ENCODE data around the gene SFXN5.

The SFXN5 gene

DNA sequence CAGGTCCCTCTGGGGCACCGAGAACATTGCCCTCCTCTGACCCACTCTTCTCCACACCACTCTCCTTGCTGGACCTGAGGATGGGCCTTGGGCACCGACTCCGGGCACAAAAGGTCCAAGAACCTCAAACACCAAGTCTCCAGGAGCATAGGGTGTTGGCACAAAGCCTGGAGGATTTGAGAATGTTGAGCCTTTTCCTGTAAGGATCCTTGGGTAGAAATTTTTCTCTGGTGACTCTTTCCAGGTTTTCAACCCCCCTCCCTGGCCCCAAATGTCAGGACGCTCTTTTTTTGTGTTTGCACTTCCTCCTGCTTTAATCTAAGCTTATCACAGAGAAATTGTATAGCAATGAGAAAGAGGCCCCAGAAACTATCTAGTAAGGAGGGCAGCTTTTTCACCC lies 175.1 kb downstream of the SFXN5 start:
- DNase-seq: no peak

DNA sequence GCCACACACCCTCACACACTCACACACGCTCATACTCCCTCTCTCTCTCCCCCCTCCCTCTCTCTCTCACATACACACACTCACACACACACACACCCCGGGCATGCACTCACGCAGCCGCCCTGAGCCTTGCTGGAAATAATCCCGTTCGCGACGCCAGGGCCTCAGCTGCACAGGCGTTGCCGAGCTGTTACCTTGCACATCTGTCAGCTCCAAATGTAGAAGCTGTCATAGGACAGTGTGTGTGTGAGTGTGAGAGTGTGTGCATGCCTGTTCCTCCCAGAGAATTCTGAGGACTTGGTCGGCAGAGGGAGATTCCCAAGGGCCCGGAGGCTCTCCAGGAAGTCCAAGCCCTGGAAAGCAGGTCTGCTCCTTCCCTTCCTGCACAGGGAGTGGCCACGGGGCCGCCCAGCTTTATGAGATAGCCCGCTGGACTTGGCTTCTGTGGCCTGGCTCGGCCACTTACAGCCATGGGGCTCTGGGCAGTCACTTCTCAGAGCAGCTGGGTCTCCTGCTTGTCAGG lies 175.7 kb downstream of the SFXN5 start:
- peak in 1 of 14 donors; percentile 21 for DNase-seq

DNA sequence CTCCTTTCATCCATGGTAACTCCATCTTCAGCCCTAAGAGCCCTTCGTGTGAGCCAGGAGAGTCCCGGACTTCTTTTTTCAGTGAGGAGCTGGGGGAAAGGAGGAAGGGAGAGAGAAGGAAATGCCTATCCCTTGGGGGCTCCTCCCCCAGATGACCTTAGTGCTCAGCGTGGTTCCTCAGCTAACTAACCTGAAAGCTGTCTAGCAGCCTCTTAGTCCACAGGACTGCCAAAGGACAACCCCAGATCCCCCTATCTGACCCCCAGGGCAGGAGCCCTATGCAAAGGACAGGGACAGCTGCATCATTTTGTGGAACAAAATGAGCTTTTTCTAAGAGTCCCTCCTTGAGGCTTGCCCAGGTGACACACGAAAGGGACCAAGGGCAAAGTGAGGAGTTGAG lies 176.4 kb downstream of the SFXN5 start:
- DNase-seq: no peak

DNA sequence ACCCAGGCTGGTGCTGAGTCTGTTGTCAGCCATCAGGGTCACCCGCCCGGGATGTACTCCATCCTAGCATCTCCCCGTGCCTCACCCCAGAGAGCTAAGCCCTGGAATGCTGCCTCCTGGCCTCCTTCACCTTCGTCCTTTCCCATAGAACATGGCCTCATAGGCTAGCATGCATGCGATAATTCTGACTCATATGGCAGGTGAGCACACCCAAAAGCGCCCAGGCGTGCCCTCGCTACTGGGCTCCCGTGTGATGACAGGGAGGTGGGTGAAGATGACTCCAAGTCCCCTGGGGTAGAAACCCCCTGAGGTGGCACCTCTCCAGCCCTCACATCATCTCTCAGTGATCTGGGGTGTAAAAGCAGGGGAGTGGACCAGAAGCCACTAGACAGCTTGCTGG lies 177.0 kb downstream of the SFXN5 start:
- DNase-seq: no peak

- peak in 1 of 14 donors; percentile 2 for DNase-seq
Measured at GRCh38 chr2:72893594-72894319, 177.8 kb downstream of the SFXN5 start.

DNA sequence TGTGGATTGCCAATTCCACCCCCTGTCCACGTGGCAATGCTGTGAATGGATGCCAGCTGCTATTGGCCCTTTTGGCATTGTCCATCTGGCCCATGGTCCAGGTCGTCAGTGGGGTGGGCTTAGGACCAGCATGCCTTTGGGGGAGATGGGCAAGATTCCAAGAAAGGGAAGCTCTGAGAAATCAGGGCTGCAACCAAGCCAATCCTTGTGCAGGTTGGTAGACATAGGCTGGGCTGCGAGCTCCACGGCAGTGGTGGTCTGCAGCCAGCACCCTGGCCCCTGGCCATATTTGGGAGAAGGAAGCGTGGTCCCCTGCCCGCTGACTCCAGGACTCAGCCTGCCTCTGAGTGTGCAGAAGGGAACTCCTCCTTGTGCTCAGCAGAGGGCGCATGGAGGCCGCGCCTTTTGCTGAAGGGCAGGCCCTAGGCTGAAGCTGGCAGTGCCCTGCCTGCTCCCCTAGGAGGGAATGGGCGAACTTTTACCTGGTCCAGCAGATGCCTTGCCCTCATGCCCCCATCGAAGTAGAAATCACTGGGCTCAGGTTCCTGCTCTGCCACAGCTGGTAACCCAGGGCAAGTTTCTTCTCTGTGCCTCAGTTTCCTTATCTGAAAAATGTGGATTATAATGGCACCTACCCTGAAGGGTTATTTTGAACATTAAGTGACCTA lies 178.9 kb downstream of the SFXN5 start:
- peak in 9 of 14 donors; percentile 9 to 58 (median 29) for DNase-seq

Measured in C1 segment of cervical spinal cord (tissue), 14 donors.